ENCODE data around the gene ATP6V1C2.

The ATP6V1C2 gene

GRCh38 chr2:10720306-10720705, 1.1 kb upstream of the ATP6V1C2 start:
- ChIA-PET CTCF (no interaction called here), POLR2A (no interaction called here)
- no peak for DNase-seq (ENCODE audit: extremely low spot score)
- no peak for TF ChIP-seq CTCF (IDR thresholded peaks at IDR 0.05; ENCODE audit: control extremely low read depth, extremely low read depth, low read depth, missing control alignments)

GRCh38 chr2:10720947-10721395, 459 bp upstream of the ATP6V1C2 start:
- CTCF ChIA-PET = no interaction called here
- POLR2A ChIA-PET = no interaction called here
- no peak for DNase-seq (ENCODE audit: extremely low spot score)
- TF ChIP-seq CTCF (IDR thresholded peaks at IDR 0.05; ENCODE audit: control extremely low read depth, extremely low read depth, low read depth, missing control alignments) = no peak

- TF ChIP-seq CTCF (IDR thresholded peaks at IDR 0.05; ENCODE audit: control extremely low read depth, extremely low read depth, low read depth, missing control alignments) = no peak
- ChIA-PET POLR2A (interaction anchor here (0.6 kb wide), 1 partner anchor 1456 kb away, joined by 3 read pairs; no protein-coding TSS in a partner anchor), CTCF (interaction anchor here (1.0 kb wide), 1 partner anchor 21 kb away, joined by 3 read pairs; no protein-coding TSS in a partner anchor)
- DNase-seq (ENCODE audit: extremely low spot score) = no peak
Observed at GRCh38 chr2:10722252-10722825, 909 bp downstream of the ATP6V1C2 start.

- no peak for TF ChIP-seq CTCF (IDR thresholded peaks at IDR 0.05; ENCODE audit: control extremely low read depth, extremely low read depth, low read depth, missing control alignments)
- POLR2A ChIA-PET = no interaction called here
- CTCF ChIA-PET = interaction anchor here (1.1 to 1.5 kb wide), 2 partner anchors 9 to 11 kb away, joined by 3 to 4 read pairs; no protein-coding TSS in a partner anchor
- no peak for DNase-seq (ENCODE audit: extremely low spot score)
Observed at GRCh38 chr2:10732924-10733565, 11.6 kb downstream of the ATP6V1C2 start.

GRCh38 chr2:10733566-10733925, 12.1 kb downstream of the ATP6V1C2 start:
- no peak for DNase-seq (ENCODE audit: extremely low spot score)
- ChIA-PET POLR2A (no interaction called here), CTCF (interaction anchor here (1.1 to 1.5 kb wide), 2 partner anchors 10 to 11 kb away, joined by 3 to 4 read pairs; no protein-coding TSS in a partner anchor)
- TF ChIP-seq CTCF (IDR thresholded peaks at IDR 0.05; ENCODE audit: control extremely low read depth, extremely low read depth, low read depth, missing control alignments) = no peak

- TF ChIP-seq CTCF (IDR thresholded peaks at IDR 0.05; ENCODE audit: control extremely low read depth, extremely low read depth, low read depth, missing control alignments) = no peak
- POLR2A ChIA-PET = no interaction called here
- CTCF ChIA-PET = interaction anchor here (1.5 kb wide), 1 partner anchor 10 kb away, joined by 3 read pairs; no protein-coding TSS in a partner anchor
- DNase-seq (ENCODE audit: extremely low spot score) = no peak
Observed at GRCh38 chr2:10733980-10734379, 12.6 kb downstream of the ATP6V1C2 start.
